Posterior cingulate gyrus (tissue), 11 donors: Measurements from ENCODE around the gene PCDHA1.

ENCODE experiments used
- DNase-seq, 10 donors: peaks; one replicate each; pipeline versions ENCODE4 v3.0.0 to v3.0.0-alpha.2; 2020 to 2021; ENCODE audit warnings: mixed read lengths in 3 of 10
- intact Hi-C: fragments of 100-400 bp; cut with DNase I; formaldehyde crosslinking; loops from one replicate; pipeline ENCODE4 v1.15.1; 2023

PCDHA1 gene

GRCh38 chr5:140967226-140967893, 181.4 kb downstream of the PCDHA1 start:
- intact Hi-C loops: loop anchor here (5.0 kb wide), 1 partner anchor 70 kb away; no protein-coding TSS in a partner anchor

GRCh38 chr5:140969880-140970279, 183.9 kb downstream of the PCDHA1 start:
- DNase-seq: no peak
- intact Hi-C loops: loop anchor here (5.0 kb wide), 2 partner anchors 43 to 67 kb away; partner anchors contain the start of gene PCDHAC1

More at GRCh38 chr5:140967226-140967893, 181.4 kb downstream of the PCDHA1 start:
- DNase-seq: peak in 2 of 10 donors; percentile 72 to 89

- intact Hi-C loops: loop anchor here (5.0 kb wide), 1 partner anchor 46 kb away; the partner anchor contains the start of gene PCDHAC1
These were observed 187.6 kb downstream of the PCDHA1 start for GRCh38 chr5:140973550-140973949.

GRCh38 chr5:140977003-140977402, 191.1 kb downstream of the PCDHA1 start:
- intact Hi-C loops: no loop called here
- DNase-seq: no peak

More at GRCh38 chr5:140973550-140973949, 187.6 kb downstream of the PCDHA1 start:
- no peak for DNase-seq

GRCh38 chr5:140978260-140978659, 192.3 kb downstream of the PCDHA1 start:
- no peak for DNase-seq
- intact Hi-C loops: no loop called here

GRCh38 chr5:140978983-140979382, 193.0 kb downstream of the PCDHA1 start:
- intact Hi-C loops: no loop called here
- DNase-seq: no peak

- intact Hi-C loops: no loop called here
- DNase-seq: no peak
These were observed 196.3 kb downstream of the PCDHA1 start for GRCh38 chr5:140982083-140982716.

GRCh38 chr5:140986117-140986521, 200.2 kb downstream of the PCDHA1 start:
- DNase-seq: no peak
- intact Hi-C loops: no loop called here

GRCh38 chr5:140988100-140988499, 202.2 kb downstream of the PCDHA1 start:
- no peak for DNase-seq
- intact Hi-C loops: no loop called here

- DNase-seq: no peak
- intact Hi-C loops: no loop called here
These were observed 202.7 kb downstream of the PCDHA1 start for GRCh38 chr5:140988608-140989007.

- DNase-seq: no peak
- intact Hi-C loops: no loop called here
These were observed 203.5 kb downstream of the PCDHA1 start for GRCh38 chr5:140989254-140990020.

- intact Hi-C loops: no loop called here
- no peak for DNase-seq
These were observed 206.9 kb downstream of the PCDHA1 start for GRCh38 chr5:140992828-140993227.

- intact Hi-C loops: no loop called here
- DNase-seq: no peak
These were observed 210.1 kb downstream of the PCDHA1 start for GRCh38 chr5:140996060-140996459.

GRCh38 chr5:140998921-140999410, 213.0 kb downstream of the PCDHA1 start:
- DNase-seq: no peak
- intact Hi-C loops: no loop called here

GRCh38 chr5:141001446-141001843, 215.5 kb downstream of the PCDHA1 start:
- intact Hi-C loops: no loop called here
- peak in 5 of 10 donors; percentile 28 to 85 (median 67) for DNase-seq

GRCh38 chr5:141001844-141002604, 216.1 kb downstream of the PCDHA1 start:
- intact Hi-C loops: no loop called here
- peak; percentile 17 to 86 (median 45) for DNase-seq

- DNase-seq: no peak
- intact Hi-C loops: no loop called here
These were observed 216.6 kb downstream of the PCDHA1 start for GRCh38 chr5:141002605-141002965.

GRCh38 chr5:141003031-141003430, 217.1 kb downstream of the PCDHA1 start:
- DNase-seq: no peak
- intact Hi-C loops: no loop called here

GRCh38 chr5:141003791-141004611, 218.1 kb downstream of the PCDHA1 start:
- DNase-seq: peak in 1 of 10 donors; percentile 62
- intact Hi-C loops: no loop called here
